ENCODE data around the gene CSRP1. TPM values are rescaled to one million over a fixed set of nuclear protein-coding genes. Genes with fewer than 3 reads are reported as not detected.

Gene CSRP1
- total and polyA plus RNA-seq, 4 donors: 143 to 278 (median 227) TPM

- H3K27me3 ChIP-seq (ENCODE audit: control insufficient read depth in 3 of 3, insufficient read depth in 3 of 3, low read length in 2 of 3): peaks cover 0 to 8% (median 0%) of the 10 kb centered on the region in 3 donors
- WGBS, 2 donors: 94 to 96% methylated on average over 3 of the region's 3 CpGs
Measured at GRCh38 chr1:201544710-201545109, 37.8 kb upstream of the CSRP1 start.

GRCh38 chr1:201543871-201544642 lies 37.1 kb upstream of the CSRP1 start:
- 50 to 54% methylated on average over 7 of the region's 7 CpGs for WGBS, 2 donors
- H3K27ac ChIP-seq (ENCODE audit: low read depth in 1 of 2, low read length in 1 of 2): no peak overlapping the region
- no peaks in the 10 kb centered on the region for H3K9me3 ChIP-seq (ENCODE audit: control insufficient read depth in 4 of 4, insufficient read depth in 3 of 4, low read length in 3 of 4)
- DNase-seq (no peak), ATAC-seq (ENCODE audit: insufficient read depth, low FRiP score) (no peak)
- H3K9ac ChIP-seq (ENCODE audit: insufficient read depth in 1 of 2, low read length in 2 of 2): no peak overlapping the region
- peaks cover 3 to 35% (median 8%) of the 10 kb centered on the region in 5 donors for H3K4me1 ChIP-seq (ENCODE audit: control insufficient read depth in 5 of 5, insufficient read depth in 5 of 5, low read length in 5 of 5)
- peaks cover 0 to 8% (median 4%) of the 10 kb centered on the region in 3 donors for H3K27me3 ChIP-seq (ENCODE audit: control insufficient read depth in 3 of 3, insufficient read depth in 3 of 3, low read length in 2 of 3)
- no peak overlapping the region for H3K4me3 ChIP-seq
- no peaks in the 10 kb centered on the region for H3K36me3 ChIP-seq (ENCODE audit: control insufficient read depth in 4 of 4, insufficient read depth in 4 of 4, low read length in 4 of 4)
- TF ChIP-seq CTCF (IDR thresholded peaks at IDR 0.05; ENCODE audit: control extremely low read depth, extremely low read depth): no peak

More at GRCh38 chr1:201544710-201545109, 37.8 kb upstream of the CSRP1 start:
- no peak for DNase-seq
- ATAC-seq (ENCODE audit: insufficient read depth, low FRiP score): no peak
- Histone ChIP-seq H3K4me1 (ENCODE audit: control insufficient read depth in 5 of 5, insufficient read depth in 5 of 5, low read length in 5 of 5) (peaks cover 3 to 33% (median 10%) of the 10 kb centered on the region in 5 donors), H3K9me3 (ENCODE audit: control insufficient read depth in 4 of 4, insufficient read depth in 3 of 4, low read length in 3 of 4) (no peaks in the 10 kb centered on the region), H3K4me3 (no peak overlapping the region), H3K27ac (ENCODE audit: low read depth in 1 of 2, low read length in 1 of 2) (no peak overlapping the region), H3K36me3 (ENCODE audit: control insufficient read depth in 4 of 4, insufficient read depth in 4 of 4, low read length in 4 of 4) (no peaks in the 10 kb centered on the region), H3K9ac (ENCODE audit: insufficient read depth in 1 of 2, low read length in 2 of 2) (no peak overlapping the region)
- no peak for TF ChIP-seq CTCF (IDR thresholded peaks at IDR 0.05; ENCODE audit: control extremely low read depth, extremely low read depth)

- peaks cover 0 to 10% (median 4%) of the 10 kb centered on the region in 3 donors for H3K27me3 ChIP-seq (ENCODE audit: control insufficient read depth in 3 of 3, insufficient read depth in 3 of 3, low read length in 2 of 3)
- no peak overlapping the region for H3K4me3 ChIP-seq
- ATAC-seq (ENCODE audit: insufficient read depth, low FRiP score) (no peak), DNase-seq (peak in 2 of 3 donors; percentile 50 to 76)
- no peaks in the 10 kb centered on the region for H3K36me3 ChIP-seq (ENCODE audit: control insufficient read depth in 4 of 4, insufficient read depth in 4 of 4, low read length in 4 of 4)
- 37 to 47% methylated on average over 9 of the region's 9 CpGs for WGBS, 2 donors
- H3K27ac ChIP-seq (ENCODE audit: low read depth in 1 of 2, low read length in 1 of 2): peak overlapping the region in 1 of 2 donors; percentile 51
- peaks cover 5 to 48% (median 13%) of the 10 kb centered on the region in 5 donors for H3K4me1 ChIP-seq (ENCODE audit: control insufficient read depth in 5 of 5, insufficient read depth in 5 of 5, low read length in 5 of 5)
- no peaks in the 10 kb centered on the region for H3K9me3 ChIP-seq (ENCODE audit: control insufficient read depth in 4 of 4, insufficient read depth in 3 of 4, low read length in 3 of 4)
- H3K9ac ChIP-seq (ENCODE audit: insufficient read depth in 1 of 2, low read length in 2 of 2): no peak overlapping the region
- TF ChIP-seq CTCF (IDR thresholded peaks at IDR 0.05; ENCODE audit: control extremely low read depth, extremely low read depth): no peak
Measured at GRCh38 chr1:201542309-201543035, 35.5 kb upstream of the CSRP1 start.

Measured in lung (tissue), 12 donors.